Left lung (tissue), 10 donors: ENCODE data around the gene OR52M1. TPM values are rescaled to one million over a fixed set of nuclear protein-coding genes. Genes with fewer than 3 reads are reported as not detected.

Source experiments
- ATAC-seq: fragments of 200-7000 bp; cut with Tn5 transposase; one replicate; pipeline ENCODE4 v1.9.1; 2020; ENCODE audit warnings: moderate library complexity
- DNase-seq, 4 donors: peaks; one replicate each; pipeline ENCODE4 v3.0.0-alpha.2; 2013 to 2020
- H3K27ac ChIP-seq, 2 donors: fragments of 200-600 bp; sonication (generic) in 1 of 2; one replicate each; pipeline versions ENCODE4 v1.5.0 to v1.8.0; 2020 to 2021
- H3K27me3 ChIP-seq, 2 donors: fragments of 200-600 bp; sonication (generic) in 1 of 2; one replicate each; pipeline versions ENCODE4 v1.5.0 to v1.8.0; 2020 to 2021
- H3K36me3 ChIP-seq, 2 donors: fragments of 200-600 bp; sonication (generic) in 1 of 2; one replicate each; pipeline versions ENCODE4 v1.5.0 to v1.8.0; 2020 to 2021
- H3K4me1 ChIP-seq, 2 donors: fragments of 200-600 bp; one replicate each; pipeline ENCODE4 v1.8.0; 2021
- H3K4me3 ChIP-seq, 2 donors: fragments of 200-600 bp; sonication (generic) in 1 of 2; one replicate each; pipeline versions ENCODE4 v1.5.0 to v1.8.0; 2020 to 2021; ENCODE audit warnings: mild to moderate bottlenecking in 1 of 2
- H3K9me3 ChIP-seq, 2 donors: fragments of 200-600 bp; sonication (generic) in 1 of 2; one replicate each; pipeline versions ENCODE4 v1.5.0 to v1.8.0; 2020 to 2021
- intact Hi-C, 2 donors: fragments of 100-400 bp; cut with DNase I; formaldehyde crosslinking; loops; one replicate each; pipeline versions ENCODE4 v1.11.2 to v1.14.2; 2022
- polyA plus RNA-seq, 6 donors: library from polyadenylated mRNA; unstranded; fragments of 120-200 nt; gene quantifications; one replicate each; pipeline ENCODE4 v1.2.1, GENCODE V29; 2013; ENCODE audit not compliant: insufficient read length in 6 of 6
- total RNA-seq, 2 donors: library from RNA; stranded (reverse); fragmentation: NEBNext Ultra II Directional; extraction: Animal tissue kit (Norgen Biotek cat#: 25700); gene quantifications; one replicate each; pipeline ENCODE4 v1.2.1, GENCODE V29; 2021
- TF ChIP-seq, protein P1 (sequence below), 2 donors: fragments of 200-600 bp; sonication (generic) in 1 of 2; IDR thresholded peaks; one replicate each; pipeline versions ENCODE4 v1.5.0 to v1.8.0; 2021; ENCODE audit warnings: antibody characterized with exemption in 2 of 2
- donor health status: DM: no; HTN: yes; CAD: no.
- donor health status: DM: no; HTN: no; CAD: no.

The OR52M1 gene
- total and polyA plus RNA-seq, 8 donors = not detected

DNA sequence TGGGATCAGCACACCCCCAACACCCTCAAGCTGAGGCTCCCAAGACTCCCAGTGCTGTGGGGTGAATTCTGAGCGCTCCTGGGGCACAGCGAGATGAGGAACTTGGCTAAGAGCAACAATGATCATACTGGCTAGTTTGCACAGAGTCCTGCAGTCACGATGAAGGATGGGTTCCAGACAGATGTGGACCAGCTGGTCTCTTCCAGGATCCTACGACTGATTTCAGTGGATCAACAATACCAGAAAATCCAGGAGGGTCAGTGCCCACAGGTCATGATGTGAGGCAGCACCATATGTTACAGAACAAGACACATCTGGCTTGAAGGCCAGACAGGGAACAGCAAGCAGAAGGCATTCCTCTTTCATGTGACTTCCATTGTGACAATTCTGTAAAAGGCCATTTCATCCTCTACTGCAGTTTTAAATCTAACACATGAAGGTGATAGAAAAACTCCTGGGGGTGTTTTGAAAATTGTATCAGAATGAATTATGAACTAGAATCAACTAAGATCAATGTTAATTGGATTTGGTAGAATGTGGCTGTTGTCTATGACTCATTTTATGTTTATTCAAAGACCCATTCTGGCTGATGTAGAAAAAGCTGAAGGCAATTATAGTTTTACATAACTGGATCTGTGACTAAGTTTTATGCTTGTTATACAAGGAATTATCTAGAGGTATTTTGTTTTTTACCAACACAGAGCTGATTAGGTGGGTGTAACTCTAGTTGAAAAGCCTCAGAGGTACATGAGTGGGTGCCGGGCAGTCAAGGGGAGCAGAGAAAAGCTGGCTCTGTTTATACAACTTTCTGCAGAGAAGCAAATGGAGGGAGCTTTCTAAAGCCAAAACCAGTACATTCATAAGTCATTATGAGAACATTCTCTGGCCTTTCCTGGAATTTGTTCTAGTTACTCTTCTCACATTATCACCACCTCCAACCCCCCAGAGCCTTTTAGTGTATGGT, 33.4 kb upstream of the OR52M1 start:
- intact Hi-C loops = no loop called here
- ATAC-seq (peak; percentile 19), DNase-seq (peak in 1 of 4 donors; percentile 36)
- Histone ChIP-seq H3K9me3 (no peaks in the 10 kb centered on the region), H3K4me1 (no peaks in the 10 kb centered on the region), H3K27me3 (no peaks in the 10 kb centered on the region), H3K36me3 (no peaks in the 10 kb centered on the region), H3K27ac (peak overlapping the region in 1 of 2 donors; percentile 29), H3K4me3 (no peak overlapping the region)
- TF ChIP-seq, protein P1, sequence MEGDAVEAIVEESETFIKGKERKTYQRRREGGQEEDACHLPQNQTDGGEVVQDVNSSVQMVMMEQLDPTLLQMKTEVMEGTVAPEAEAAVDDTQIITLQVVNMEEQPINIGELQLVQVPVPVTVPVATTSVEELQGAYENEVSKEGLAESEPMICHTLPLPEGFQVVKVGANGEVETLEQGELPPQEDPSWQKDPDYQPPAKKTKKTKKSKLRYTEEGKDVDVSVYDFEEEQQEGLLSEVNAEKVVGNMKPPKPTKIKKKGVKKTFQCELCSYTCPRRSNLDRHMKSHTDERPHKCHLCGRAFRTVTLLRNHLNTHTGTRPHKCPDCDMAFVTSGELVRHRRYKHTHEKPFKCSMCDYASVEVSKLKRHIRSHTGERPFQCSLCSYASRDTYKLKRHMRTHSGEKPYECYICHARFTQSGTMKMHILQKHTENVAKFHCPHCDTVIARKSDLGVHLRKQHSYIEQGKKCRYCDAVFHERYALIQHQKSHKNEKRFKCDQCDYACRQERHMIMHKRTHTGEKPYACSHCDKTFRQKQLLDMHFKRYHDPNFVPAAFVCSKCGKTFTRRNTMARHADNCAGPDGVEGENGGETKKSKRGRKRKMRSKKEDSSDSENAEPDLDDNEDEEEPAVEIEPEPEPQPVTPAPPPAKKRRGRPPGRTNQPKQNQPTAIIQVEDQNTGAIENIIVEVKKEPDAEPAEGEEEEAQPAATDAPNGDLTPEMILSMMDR (IDR thresholded peaks at IDR 0.05) = no peak

DNA sequence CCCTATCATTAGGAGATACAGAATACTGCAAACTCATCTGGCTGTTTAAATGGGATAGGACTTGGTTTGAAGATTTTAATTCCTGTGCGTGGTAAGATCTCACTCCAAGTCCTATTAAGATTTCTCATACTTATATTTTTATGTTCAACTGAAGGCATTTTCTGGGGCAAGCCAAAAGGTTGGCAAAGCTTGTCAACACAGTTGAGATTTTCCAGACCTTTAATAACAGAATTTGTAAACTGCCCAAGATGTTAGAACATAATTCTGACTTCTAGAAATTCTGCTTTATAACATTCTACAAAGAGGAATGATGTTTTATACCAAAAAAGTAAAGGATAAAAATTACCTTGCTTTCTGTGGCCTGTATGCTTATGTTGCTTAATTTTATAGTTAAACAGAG, 30.8 kb upstream of the OR52M1 start:
- no peaks in the 10 kb centered on the region for H3K36me3 ChIP-seq
- H3K9me3 ChIP-seq = no peaks in the 10 kb centered on the region
- DNase-seq = no peak
- no peak overlapping the region for H3K4me3 ChIP-seq
- ATAC-seq = no peak
- H3K27ac ChIP-seq = no peak overlapping the region
- no peaks in the 10 kb centered on the region for H3K4me1 ChIP-seq
- intact Hi-C loops = no loop called here
- no peaks in the 10 kb centered on the region for H3K27me3 ChIP-seq
- TF ChIP-seq, protein P1 (IDR thresholded peaks at IDR 0.05) = no peak

DNA sequence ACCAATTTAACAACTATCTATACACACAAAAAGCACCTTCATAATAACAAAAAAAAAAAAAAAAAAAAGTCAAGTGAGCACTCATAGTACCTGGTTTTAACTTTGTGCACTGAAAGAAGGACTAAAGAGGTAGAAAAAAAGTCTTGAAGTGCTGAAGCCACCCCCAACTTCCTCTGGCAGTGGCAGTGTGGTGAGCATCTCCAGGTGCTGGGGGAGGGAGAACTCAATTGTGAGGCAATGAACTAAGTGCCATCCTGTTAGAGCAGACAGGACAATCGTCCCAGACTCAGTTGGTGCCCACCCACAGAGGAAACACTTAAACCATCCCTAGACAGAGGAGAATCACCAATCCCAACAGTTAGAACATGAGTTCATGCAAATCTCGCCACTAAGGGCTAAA, 22.7 kb upstream of the OR52M1 start:
- TF ChIP-seq, protein P1 (IDR thresholded peaks at IDR 0.05) = no peak
- ATAC-seq = no peak
- intact Hi-C loops = no loop called here
- no peaks in the 10 kb centered on the region for H3K27me3 ChIP-seq
- no peaks in the 10 kb centered on the region for H3K4me1 ChIP-seq
- DNase-seq = no peak
- no peaks in the 10 kb centered on the region for H3K9me3 ChIP-seq
- no peaks in the 10 kb centered on the region for H3K36me3 ChIP-seq
- no peak overlapping the region for H3K27ac ChIP-seq
- no peak overlapping the region for H3K4me3 ChIP-seq

DNA sequence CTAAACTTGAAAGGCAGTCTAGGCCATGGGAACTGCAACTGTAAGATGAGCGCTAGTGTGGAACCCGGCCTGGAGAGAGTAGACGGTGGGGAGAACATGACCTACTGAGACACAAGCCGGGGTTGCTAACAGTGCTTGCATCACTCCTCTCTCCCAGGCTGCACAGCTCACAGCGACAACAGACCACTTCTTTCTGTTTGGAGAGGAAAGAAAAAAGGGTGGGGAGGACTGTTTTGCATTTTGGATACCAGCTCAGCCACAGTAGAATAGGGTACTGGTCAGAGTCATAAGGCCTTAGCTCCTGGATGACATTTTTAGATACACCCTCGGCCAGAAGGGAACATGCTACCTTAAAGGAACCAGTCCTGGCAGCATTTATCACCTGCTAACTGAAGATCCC, 22.2 kb upstream of the OR52M1 start:
- intact Hi-C loops = no loop called here
- Histone ChIP-seq H3K4me3 (no peak overlapping the region), H3K4me1 (no peaks in the 10 kb centered on the region), H3K36me3 (no peaks in the 10 kb centered on the region), H3K27me3 (no peaks in the 10 kb centered on the region), H3K9me3 (no peaks in the 10 kb centered on the region), H3K27ac (no peak overlapping the region)
- DNase-seq = no peak
- ATAC-seq = no peak
- TF ChIP-seq, protein P1 (IDR thresholded peaks at IDR 0.05) = no peak

DNA sequence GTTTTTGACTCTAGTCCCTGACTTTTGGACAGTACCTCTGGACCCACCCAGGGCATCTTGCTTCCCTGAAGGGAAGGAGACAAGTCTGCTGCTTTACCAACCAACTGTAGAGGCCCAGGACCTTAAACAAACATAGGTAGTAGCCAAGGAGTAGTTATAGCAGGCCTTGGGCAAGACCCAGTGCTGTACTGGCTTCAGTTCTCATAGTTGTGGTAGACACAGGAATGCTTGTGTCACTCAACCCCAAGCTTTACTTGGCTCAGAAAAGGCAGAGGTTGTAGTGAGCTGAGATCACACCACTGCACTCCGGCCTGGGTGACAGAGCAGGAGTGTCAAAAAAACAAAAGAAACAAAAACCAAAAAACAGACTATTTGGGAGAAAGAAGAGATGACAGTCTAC, 21.3 kb upstream of the OR52M1 start:
- H3K36me3 ChIP-seq = no peaks in the 10 kb centered on the region
- no peaks in the 10 kb centered on the region for H3K27me3 ChIP-seq
- H3K9me3 ChIP-seq = no peaks in the 10 kb centered on the region
- TF ChIP-seq, protein P1 (IDR thresholded peaks at IDR 0.05) = no peak
- H3K4me1 ChIP-seq = no peaks in the 10 kb centered on the region
- ATAC-seq (no peak), DNase-seq (no peak)
- no peak overlapping the region for H3K4me3 ChIP-seq
- no peak overlapping the region for H3K27ac ChIP-seq
- intact Hi-C loops = no loop called here
